HepG2 (cell line): Measurements from ENCODE around the gene IRF7. TPM values are rescaled to one million over a fixed set of nuclear protein-coding genes. Genes with fewer than 3 reads are reported as not detected.

Experiments
- CSRNP2 ChIP-seq: sonication (generic); formaldehyde crosslinking; conservative IDR thresholded peaks from 2 replicates; pipeline ENCODE4 v1.8.0; 2022; ENCODE audit warnings: low read depth, missing genetic modification reagents
- ESRRA ChIP-seq: sonication (generic); formaldehyde crosslinking; IDR thresholded peaks from 2 replicates; pipeline ENCODE4 v1.5.1; 2020; ENCODE audit warnings: mild to moderate bottlenecking, low read depth, missing genetic modification reagents
- HHEX ChIP-seq: IDR thresholded peaks from 2 replicates; pipeline ENCODE4 v1.6.1; 2016; ENCODE audit warnings: control low read depth
- HMGXB4 ChIP-seq, 2 experiments: sonication (generic) in 1 of 2; formaldehyde crosslinking in 1 of 2; IDR thresholded peaks; 2 replicates each; pipeline versions ENCODE4 v1.4.0 to v1.6.1; 2018 to 2020; ENCODE audit warnings: missing genetic modification reagents in 2 of 2, borderline replicate concordance in 1 of 2, low read depth in 1 of 2, mild to moderate bottlenecking in 1 of 2, missing biosample characterization in 1 of 2
- HNRNPLL ChIP-seq: fragments of 200-400 bp; formaldehyde crosslinking; IDR thresholded peaks from 2 replicates; pipeline ENCODE4 v1.6.1; 2017; ENCODE audit warnings: mild to moderate bottlenecking, low read depth, low read length; ENCODE audit not compliant: poor library complexity, severe bottlenecking
- IKZF5 ChIP-seq: IDR thresholded peaks from 2 replicates; pipeline ENCODE4 v1.6.1; 2018; ENCODE audit warnings: missing genetic modification reagents, mild to moderate bottlenecking, missing compliant biosample characterization
- KDM3A ChIP-seq: IDR thresholded peaks from 2 replicates; pipeline ENCODE4 v1.6.1; 2018; ENCODE audit warnings: low read depth, missing compliant biosample characterization
- KMT2B ChIP-seq: IDR thresholded peaks from 2 replicates; pipeline ENCODE4 v1.6.1; 2016; ENCODE audit warnings: missing genetic modification reagents, missing compliant biosample characterization
- MLXIP ChIP-seq: sonication (generic); formaldehyde crosslinking; IDR thresholded peaks from 2 replicates; pipeline ENCODE4 v1.9.0; 2021; ENCODE audit warnings: missing genetic modification reagents, borderline replicate concordance
- PAWR ChIP-seq: sonication (generic); formaldehyde crosslinking; IDR thresholded peaks from 2 replicates; pipeline ENCODE4 v1.4.0; 2020; ENCODE audit warnings: missing genetic modification reagents, mild to moderate bottlenecking, borderline replicate concordance
- SKI ChIP-seq: fragments of 450-650 bp; IDR thresholded peaks from one replicate; pipeline ENCODE4 v1.6.1; 2018; ENCODE audit warnings: mild to moderate bottlenecking; ENCODE audit not compliant: partially characterized antibody
- SRSF4 ChIP-seq: fragments of 200-400 bp; formaldehyde crosslinking; IDR thresholded peaks from one replicate; pipeline ENCODE4 v1.6.1; 2018; ENCODE audit warnings: mild to moderate bottlenecking, low read depth, low read length, moderate library complexity; ENCODE audit not compliant: poor library complexity, severe bottlenecking
- TGIF2 ChIP-seq: IDR thresholded peaks from 2 replicates; pipeline ENCODE4 v1.6.1; 2016; ENCODE audit warnings: control low read depth, missing compliant biosample characterization
- ZBTB26 ChIP-seq: IDR thresholded peaks from 2 replicates; pipeline ENCODE4 v1.6.1; 2016; ENCODE audit warnings: missing compliant biosample characterization, missing genetic modification reagents, borderline replicate concordance
- ZNF230 ChIP-seq: sonication (generic); formaldehyde crosslinking; IDR thresholded peaks from 2 replicates; pipeline ENCODE4 v1.4.0; 2020; ENCODE audit warnings: mild to moderate bottlenecking, missing genetic modification reagents
- ZNF234 ChIP-seq: sonication (generic); formaldehyde crosslinking; conservative IDR thresholded peaks from 2 replicates; pipeline ENCODE4 v1.5.1; 2020; ENCODE audit warnings: mild to moderate bottlenecking, missing genetic modification reagents
- ZNF337 ChIP-seq: sonication (generic); formaldehyde crosslinking; IDR thresholded peaks from 2 replicates; pipeline ENCODE4 v1.5.1; 2020; ENCODE audit warnings: missing genetic modification reagents, low read depth, mild to moderate bottlenecking, borderline replicate concordance
- ZNF891 ChIP-seq: sonication (generic); formaldehyde crosslinking; IDR thresholded peaks from 2 replicates; pipeline ENCODE4 v1.5.0; 2020; ENCODE audit warnings: mild to moderate bottlenecking, missing genetic modification reagents
- polyA plus RNA-seq, 8 experiments: library from polyadenylated mRNA; depleted of rRNA in 3 of 8; stranded (reverse) in 7 of 8; unstranded in 1 of 8; fragments of >200 nt; fragmentation: Illumina TruSeq in 4 of 8; extraction: Trizol in 4 of 8; gene quantifications; 2 replicates each; pipeline versions ENCODE4 v1.2.1 to v1.2.3, GENCODE V29; 2011 to 2016; ENCODE audit warnings: low read depth in 4 of 8, missing spikeins in 1 of 8, mixed read lengths in 1 of 8; ENCODE audit not compliant: insufficient read depth in 1 of 8
- total RNA-seq, 5 experiments: library from RNA; depleted of rRNA; stranded (reverse); fragments of >200 nt; fragmentation: Illumina TruSeq; extraction: Trizol; gene quantifications; 2 replicates each; pipeline ENCODE4 v1.2.3, GENCODE V29; 2016; ENCODE audit warnings: low read depth in 1 of 5

The IRF7 gene
- total and polyA plus RNA-seq, 2 of the 13 experiments (the other 11 are each of a cell fraction or from before 2014, with no cell fraction given), result not detected

- TF ChIP-seq TGIF2 (CRISPR knock-in tag) (0 out of 2 replicates have a peak, but pooled peaks have one; percentile 29), ZNF234 (no peak), ZBTB26 (CRISPR knock-in tag) (no peak), SRSF4 (no peak), HNRNPLL (no peak), PAWR (CRISPR knock-in tag) (no peak), ZNF230 (no peak), MLXIP (no peak), KDM3A (CRISPR knock-in tag) (0 out of 2 replicates have a peak, but pooled peaks have one; percentile 30), ESRRA (CRISPR knock-in tag) (0 out of 2 replicates have a peak, but pooled peaks have one; percentile 26), ZNF337 (CRISPR knock-in tag) (no peak), HMGXB4 (CRISPR knock-in tag; IDR thresholded peaks at IDR 0.05; ENCODE audit: borderline replicate concordance in 1 of 2, low read depth in 1 of 2) (0 out of 4 replicates have a peak, but pooled peaks of 1 of the 2 experiments have one; percentile 16), SKI (peak; percentile 68), IKZF5 (CRISPR knock-in tag) (no peak), KMT2B (CRISPR knock-in tag) (peak; percentile 36; the same call in 1 of the 2 replicates), ZNF891 (CRISPR knock-in tag) (no peak), HHEX (no peak), CSRNP2 (CRISPR knock-in tag) (no peak)
Measured at GRCh38 chr11:575996-576768, 39.6 kb downstream of the IRF7 start, which contains the start of gene PHRF1 (continued).
